IMR-90 (cell line): ENCODE measurements around the gene UPK2. TPM values are rescaled to one million over a fixed set of nuclear protein-coding genes. Genes with fewer than 3 reads are reported as not detected.

Source experiments
- ATAC-seq: fragments of 200-7000 bp; cut with Tn5 transposase; 2 replicates; pipeline ENCODE4 v1.9.1; 2020; ENCODE audit warnings: low read depth, mild to moderate bottlenecking, moderate library complexity
- BruUV-seq: library from RNA; stranded (reverse); fragments of 400-500 nt; replicated peaks from 2 replicates; lab custom pipeline; 2021; lab: Mats Ljungman, UMichigan
- CTCF ChIA-PET: fragments of 300-600 bp; formaldehyde crosslinking; extraction: SDS; loops from one replicate; lab custom pipeline; 2021; ENCODE audit warnings: antibody characterized with exemption; lab: Yijun Ruan, JAX
- POLR2A ChIA-PET: fragments of 300-600 bp; sonication (Branson Sonifier 250); formaldehyde crosslinking; loops from one replicate; lab custom pipeline; 2022; ENCODE audit warnings: antibody characterized with exemption; ENCODE audit not compliant: unreplicated experiment; lab: Charles Lee
- DNase-seq: peaks from one replicate; pipeline ENCODE4 v3.0.0; 2013
- H2AFZ ChIP-seq: replicated peaks from 2 replicates; pipeline ENCODE3; 2013; ENCODE audit warnings: low read length, mild to moderate bottlenecking; ENCODE audit not compliant: poor library complexity
- H2AK5ac ChIP-seq: 2 replicates; pipeline ENCODE4 v1.6.1; 2013; ENCODE audit warnings: low read depth, low read length, inconsistent platforms
- H2AK9ac ChIP-seq: replicated peaks from 2 replicates; pipeline ENCODE3; 2013; ENCODE audit warnings: mild to moderate bottlenecking, low read depth, low read length, moderate library complexity; ENCODE audit not compliant: poor library complexity
- H2BK120ac ChIP-seq: 2 replicates; pipeline ENCODE4 v1.6.1; 2013; ENCODE audit warnings: low read depth, low read length, inconsistent platforms
- H2BK15ac ChIP-seq: 3 replicates; pipeline ENCODE4 v1.6.1; 2013; ENCODE audit warnings: low read depth, low read length, inconsistent platforms
- H2BK20ac ChIP-seq: 2 replicates; pipeline ENCODE4 v1.6.1; 2013; ENCODE audit warnings: low read depth, mild to moderate bottlenecking, inconsistent platforms, low read length, moderate library complexity
- H2BK5ac ChIP-seq: 2 replicates; pipeline ENCODE4 v1.6.1; 2013; ENCODE audit warnings: mild to moderate bottlenecking, low read depth, low read length, inconsistent platforms; ENCODE audit not compliant: poor library complexity, severe bottlenecking
- H3K14ac ChIP-seq: replicated peaks from 2 replicates; pipeline ENCODE4 v1.6.1; 2013; ENCODE audit warnings: low read depth, low read length, inconsistent platforms
- H3K18ac ChIP-seq: 2 replicates; pipeline ENCODE4 v1.6.1; 2013; ENCODE audit warnings: low read depth, low read length, control low read depth
- H3K23ac ChIP-seq: 2 replicates; pipeline ENCODE4 v1.6.1; 2013; ENCODE audit warnings: low read depth, low read length, inconsistent platforms
- H3K27ac ChIP-seq: 2 replicates; pipeline ENCODE4 v1.5.1; 2013; ENCODE audit warnings: mild to moderate bottlenecking, control low read depth, low read length; ENCODE audit not compliant: insufficient read depth
- H3K27me3 ChIP-seq: 2 replicates; pipeline ENCODE4 v1.6.1; 2013; ENCODE audit warnings: low read length; ENCODE audit not compliant: control insufficient read depth, insufficient read depth
- H3K36me3 ChIP-seq: 2 replicates; pipeline ENCODE4 v1.6.1; 2013; ENCODE audit warnings: low read length, mixed read lengths; ENCODE audit not compliant: control insufficient read depth, insufficient read depth
- H3K4ac ChIP-seq: 2 replicates; pipeline ENCODE4 v1.6.1; 2013; ENCODE audit warnings: low read depth, low read length, inconsistent platforms
- H3K4me1 ChIP-seq: 2 replicates; pipeline ENCODE4 v1.6.1; 2013; ENCODE audit warnings: low read length, mixed read lengths; ENCODE audit not compliant: control insufficient read depth, insufficient read depth
- H3K4me2 ChIP-seq: 2 replicates; pipeline ENCODE4 v1.6.1; 2013; ENCODE audit warnings: low read depth, mild to moderate bottlenecking, control low read depth, low read length, moderate library complexity
- H3K4me3 ChIP-seq: 2 replicates; pipeline ENCODE4 v1.5.1; 2013; ENCODE audit warnings: low read depth, mild to moderate bottlenecking, control low read depth, low read length, moderate library complexity; ENCODE audit not compliant: insufficient read depth
- H3K56ac ChIP-seq: 2 replicates; pipeline ENCODE4 v1.6.1; 2013; ENCODE audit warnings: low read length, inconsistent platforms; ENCODE audit not compliant: insufficient read depth; ENCODE audit errors: extremely low read depth
- H3K79me1 ChIP-seq, 2 experiments: 2 replicates each; pipeline ENCODE4 v1.6.1; 2013; ENCODE audit warnings: low read length in 2 of 2, inconsistent platforms in 1 of 2, low read depth in 1 of 2
- H3K9ac ChIP-seq: 2 replicates; pipeline ENCODE4 v1.6.1; 2013; ENCODE audit warnings: low read depth, low read length, control low read depth
- H3K9me1 ChIP-seq: 2 replicates; pipeline ENCODE4 v1.6.1; 2013; ENCODE audit warnings: low read length, inconsistent platforms; ENCODE audit not compliant: insufficient read depth
- H3K9me3 ChIP-seq: 2 replicates; pipeline ENCODE4 v1.6.1; 2013; ENCODE audit warnings: low read length; ENCODE audit not compliant: control insufficient read depth, insufficient read depth
- H4K20me1 ChIP-seq: 2 replicates; pipeline ENCODE4 v1.6.1; 2013; ENCODE audit warnings: low read length, inconsistent platforms; ENCODE audit not compliant: insufficient read depth
- H4K5ac ChIP-seq: 2 replicates; pipeline ENCODE4 v1.6.1; 2013; ENCODE audit warnings: mild to moderate bottlenecking, low read depth, low read length, control low read depth
- H4K8ac ChIP-seq, 2 experiments: 2 replicates each; pipeline ENCODE4 v1.6.1; 2013; ENCODE audit warnings: low read depth in 2 of 2, low read length in 2 of 2, control low read depth in 1 of 2, inconsistent platforms in 1 of 2
- H4K91ac ChIP-seq: 2 replicates; pipeline ENCODE4 v1.6.1; 2013; ENCODE audit warnings: low read depth, low read length, inconsistent platforms; ENCODE audit not compliant: insufficient read depth
- BHLHE40 ChIP-seq: fragments of 150-350 bp; IDR thresholded peaks from 2 replicates; pipeline ENCODE4 v1.6.1; 2016; ENCODE audit warnings: mild to moderate bottlenecking, low read depth, low read length
- CHD1 ChIP-seq: IDR thresholded peaks from 2 replicates; pipeline ENCODE4 v1.6.1; 2012; ENCODE audit warnings: low read depth, low read length, improper control_type of control experiment
- FOS ChIP-seq: fragments of 150-350 bp; IDR thresholded peaks from 2 replicates; pipeline ENCODE4 v1.6.1; 2016; ENCODE audit warnings: low read depth, low read length
- MAFK ChIP-seq: IDR thresholded peaks from 2 replicates; pipeline ENCODE4 v1.6.1; 2012; ENCODE audit warnings: low read depth, low read length, improper control_type of control experiment
- MAZ ChIP-seq: IDR thresholded peaks from 2 replicates; pipeline ENCODE4 v1.6.1; 2012; ENCODE audit warnings: low read depth, mild to moderate bottlenecking, low read length, improper control_type of control experiment, moderate library complexity, borderline replicate concordance
- MXI1 ChIP-seq: IDR thresholded peaks from 2 replicates; pipeline ENCODE4 v1.6.1; 2012; ENCODE audit warnings: low read depth, mild to moderate bottlenecking, low read length, moderate library complexity, borderline replicate concordance
- NFE2L2 ChIP-seq: fragments of 150-350 bp; IDR thresholded peaks from 2 replicates; pipeline ENCODE4 v1.6.1; 2016; ENCODE audit warnings: low read depth, mild to moderate bottlenecking, low read length
- POLR2A ChIP-seq: IDR thresholded peaks from 2 replicates; pipeline ENCODE4 v1.6.1; 2012; ENCODE audit warnings: mild to moderate bottlenecking, low read depth, low read length
- RAD21 ChIP-seq: IDR thresholded peaks from 2 replicates; pipeline ENCODE4 v1.6.1; 2012; ENCODE audit warnings: low read length, improper control_type of control experiment
- RCOR1 ChIP-seq: IDR thresholded peaks from 2 replicates; pipeline ENCODE4 v1.6.1; 2012; ENCODE audit warnings: mild to moderate bottlenecking, low read length, improper control_type of control experiment; ENCODE audit not compliant: insufficient replicate concordance
- SMC3 ChIP-seq: fragments of 150-350 bp; IDR thresholded peaks from 2 replicates; pipeline ENCODE4 v1.6.1; 2016; ENCODE audit warnings: low read depth, mild to moderate bottlenecking, antibody characterized with exemption, low read length, moderate library complexity
- WGBS, 2 experiments: methylation state at CpG; one replicate each; pipeline versions ENCODE4 v1.1.5 to v1.1.7; 2013; ENCODE audit warnings: missing lambda C conversion rate in 2 of 2; ENCODE audit not compliant: insufficient read length in 1 of 2; ENCODE audit errors: extremely low coverage in 2 of 2; 5-methylcytosine and 5-hydroxymethylcytosine counted together
- dilution Hi-C: fragments of 300-500 bp; cut with HindIII; formaldehyde crosslinking; loops from one replicate; pipeline ENCODE4 v1.14.3; 2018; ENCODE audit warnings: low sequenced_read_pairs; ENCODE audit not compliant: unreplicated experiment
- in situ Hi-C: fragments of 300-500 bp; cut with MboI; formaldehyde crosslinking; loops from 3 replicates; pipeline ENCODE4 v1.14.3; 2019; ENCODE audit warnings: low sequenced_read_pairs, inconsistent platforms, mixed read lengths
- intact Hi-C: fragments of 100-400 bp; cut with micrococcal nuclease; formaldehyde crosslinking; loops from 2 replicates; pipeline ENCODE4 v1.10.0; 2022
- polyA plus RNA-seq, 3 experiments: library from polyadenylated mRNA; depleted of rRNA; stranded (reverse); fragments of >200 nt; gene quantifications; 2 replicates each; pipeline ENCODE4 v1.2.3, GENCODE V29; 2012; ENCODE audit warnings: low replicate concordance in 1 of 3
- total RNA-seq: library from RNA; depleted of rRNA; stranded (reverse); fragments of >200 nt; gene quantifications from 2 replicates; pipeline ENCODE4 v1.2.3, GENCODE V29; 2012
- TF ChIP-seq, protein P1 (sequence below): conservative IDR thresholded peaks from 2 replicates; pipeline ENCODE4 v1.5.1; 2012; ENCODE audit warnings: mild to moderate bottlenecking, low read depth, low read length, improper control_type of control experiment
- TF ChIP-seq, protein P2 (sequence below): fragments of 150-350 bp; IDR thresholded peaks from 2 replicates; pipeline ENCODE4 v1.6.1; 2016; ENCODE audit warnings: low read depth, mild to moderate bottlenecking, low read length, moderate library complexity, borderline replicate concordance
- TF ChIP-seq, protein P3 (sequence below): fragments of 150-350 bp; IDR thresholded peaks from 2 replicates; pipeline ENCODE4 v1.6.1; 2017; ENCODE audit warnings: mild to moderate bottlenecking, antibody characterized with exemption, low read length, low read depth

Gene UPK2
- total and polyA plus RNA-seq, 2 of the 4 experiments (the other 2 are of a cell fraction), result 0.26 TPM; not detected in 1

DNA sequence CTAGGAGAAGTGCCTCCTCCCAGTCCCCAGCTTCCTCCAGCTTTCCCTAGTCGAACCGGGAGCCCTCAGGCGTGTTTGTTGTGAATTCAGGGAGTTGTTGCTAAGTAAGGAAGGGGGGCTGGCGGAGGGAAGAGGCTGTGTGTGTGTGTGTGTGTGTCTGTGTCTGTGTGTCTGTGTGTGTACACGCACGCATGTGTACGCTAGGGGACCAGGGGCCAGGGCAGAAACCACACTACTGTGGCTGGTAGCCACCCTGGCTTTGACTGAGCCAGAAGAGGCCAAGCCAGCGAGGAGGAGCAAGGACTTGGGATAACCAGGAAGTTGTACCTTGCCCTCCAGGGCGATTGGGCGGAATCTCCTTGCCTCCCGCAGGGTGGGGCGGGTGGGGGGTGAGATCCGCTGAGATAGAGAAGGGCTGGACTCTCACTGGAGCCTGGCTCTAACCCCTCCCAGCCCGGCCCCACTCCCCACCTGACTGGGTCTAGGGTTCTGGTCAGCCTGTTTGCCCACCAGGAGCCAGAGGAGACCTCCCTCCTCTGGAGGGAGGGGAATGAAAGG is 37.9 kb upstream of the UPK2 start:
- Histone ChIP-seq H3K4me1 (peaks cover 59% of the 10 kb centered on the region), H4K5ac (peak overlapping the region; percentile 83), H4K20me1 (peaks cover 60% of the 10 kb centered on the region), H2BK20ac (peak overlapping the region; percentile 68), H2BK15ac (peak overlapping the region; percentile 37; the same call in 2 of the 3 replicates), H3K56ac (peak overlapping the region; percentile 88), H4K8ac (peak overlapping the region; percentile 46 to 78), H3K36me3 (no peaks in the 10 kb centered on the region), H3K4me3 (peak overlapping the region; percentile 12; the same call in 1 of the 2 replicates), H4K91ac (peak overlapping the region; percentile 84), H3K4me2 (peak overlapping the region; percentile 80), H3K79me1 (peaks cover 8 to 66% of the 10 kb centered on the region in 2 experiments; a peak in 3 of 4 replicates), H2BK5ac (peak overlapping the region; percentile 96), H2AK5ac (peak overlapping the region; percentile 99), H3K18ac (peak overlapping the region; percentile 64), H3K27ac (peak overlapping the region; percentile 91), H3K9me1 (no peaks in the 10 kb centered on the region; the same call in 1 of the 2 replicates), H2AFZ (peak overlapping the region; percentile 59), H2AK9ac (peak overlapping the region; percentile 95), H3K27me3 (no peaks in the 10 kb centered on the region), H3K9me3 (no peaks in the 10 kb centered on the region), H2BK120ac (peak overlapping the region; percentile 65), H3K23ac (peak overlapping the region; percentile 95), H3K4ac (peak overlapping the region; percentile 94), H3K14ac (peak overlapping the region; percentile 82), H3K9ac (peak overlapping the region; percentile 79)
- DNase-seq (peak; percentile 91), ATAC-seq (peak; percentile 6)
- POLR2A ChIA-PET, result interaction anchor here (1.0 kb wide), 1 partner anchor 9 kb away, joined by 5 read pairs; no protein-coding TSS in a partner anchor
- in situ Hi-C loops (no loop called here), intact Hi-C loops (no loop called here), dilution Hi-C loops (no loop called here)
- CTCF ChIA-PET, result interaction anchor here (0.9 to 1.3 kb wide), 2 partner anchors 10 to 11 kb away, joined by 3 read pairs; no protein-coding TSS in a partner anchor
- no TSS peak for BruUV-seq
- WGBS, 2 experiments, result no CpG with 5 or more reads among the region's 14 CpGs
- no peak for TF ChIP-seq NFE2L2
- TF ChIP-seq CHD1, result 0 out of 2 replicates have a peak, but pooled peaks have one; percentile 4
- TF ChIP-seq POLR2A, result no peak; the same call in 1 of the 2 replicates
- TF ChIP-seq RAD21, result no peak
- TF ChIP-seq BHLHE40, result peak; percentile 33
- TF ChIP-seq RCOR1, result no peak
- TF ChIP-seq MXI1, result peak; percentile 65; the same call in 1 of the 2 replicates
- TF ChIP-seq FOS, result peak; percentile 11; the same call in 1 of the 2 replicates
- TF ChIP-seq, protein P1, sequence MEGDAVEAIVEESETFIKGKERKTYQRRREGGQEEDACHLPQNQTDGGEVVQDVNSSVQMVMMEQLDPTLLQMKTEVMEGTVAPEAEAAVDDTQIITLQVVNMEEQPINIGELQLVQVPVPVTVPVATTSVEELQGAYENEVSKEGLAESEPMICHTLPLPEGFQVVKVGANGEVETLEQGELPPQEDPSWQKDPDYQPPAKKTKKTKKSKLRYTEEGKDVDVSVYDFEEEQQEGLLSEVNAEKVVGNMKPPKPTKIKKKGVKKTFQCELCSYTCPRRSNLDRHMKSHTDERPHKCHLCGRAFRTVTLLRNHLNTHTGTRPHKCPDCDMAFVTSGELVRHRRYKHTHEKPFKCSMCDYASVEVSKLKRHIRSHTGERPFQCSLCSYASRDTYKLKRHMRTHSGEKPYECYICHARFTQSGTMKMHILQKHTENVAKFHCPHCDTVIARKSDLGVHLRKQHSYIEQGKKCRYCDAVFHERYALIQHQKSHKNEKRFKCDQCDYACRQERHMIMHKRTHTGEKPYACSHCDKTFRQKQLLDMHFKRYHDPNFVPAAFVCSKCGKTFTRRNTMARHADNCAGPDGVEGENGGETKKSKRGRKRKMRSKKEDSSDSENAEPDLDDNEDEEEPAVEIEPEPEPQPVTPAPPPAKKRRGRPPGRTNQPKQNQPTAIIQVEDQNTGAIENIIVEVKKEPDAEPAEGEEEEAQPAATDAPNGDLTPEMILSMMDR, result no peak; the same call in 1 of the 2 replicates
- TF ChIP-seq MAFK, result no peak
- no peak for TF ChIP-seq SMC3
- TF ChIP-seq, protein P2, sequence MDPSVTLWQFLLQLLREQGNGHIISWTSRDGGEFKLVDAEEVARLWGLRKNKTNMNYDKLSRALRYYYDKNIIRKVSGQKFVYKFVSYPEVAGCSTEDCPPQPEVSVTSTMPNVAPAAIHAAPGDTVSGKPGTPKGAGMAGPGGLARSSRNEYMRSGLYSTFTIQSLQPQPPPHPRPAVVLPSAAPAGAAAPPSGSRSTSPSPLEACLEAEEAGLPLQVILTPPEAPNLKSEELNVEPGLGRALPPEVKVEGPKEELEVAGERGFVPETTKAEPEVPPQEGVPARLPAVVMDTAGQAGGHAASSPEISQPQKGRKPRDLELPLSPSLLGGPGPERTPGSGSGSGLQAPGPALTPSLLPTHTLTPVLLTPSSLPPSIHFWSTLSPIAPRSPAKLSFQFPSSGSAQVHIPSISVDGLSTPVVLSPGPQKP, result no peak
- peak; percentile 62 for TF ChIP-seq MAZ
- TF ChIP-seq, protein P3, sequence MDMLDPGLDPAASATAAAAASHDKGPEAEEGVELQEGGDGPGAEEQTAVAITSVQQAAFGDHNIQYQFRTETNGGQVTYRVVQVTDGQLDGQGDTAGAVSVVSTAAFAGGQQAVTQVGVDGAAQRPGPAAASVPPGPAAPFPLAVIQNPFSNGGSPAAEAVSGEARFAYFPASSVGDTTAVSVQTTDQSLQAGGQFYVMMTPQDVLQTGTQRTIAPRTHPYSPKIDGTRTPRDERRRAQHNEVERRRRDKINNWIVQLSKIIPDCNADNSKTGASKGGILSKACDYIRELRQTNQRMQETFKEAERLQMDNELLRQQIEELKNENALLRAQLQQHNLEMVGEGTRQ, result no peak
